ENCODE data around the gene XCL1. TPM values are rescaled to one million over a fixed set of nuclear protein-coding genes. Genes with fewer than 3 reads are reported as not detected.
"Not testable (repeated sequence)": the region's sequence is repeated elsewhere in the genome, so short reads cannot be mapped to it uniquely, and the experiment has no call there.

Gene XCL1
- total RNA-seq, 2 experiments from 2014 or later: 22.8 to 27.1 TPM

DNA sequence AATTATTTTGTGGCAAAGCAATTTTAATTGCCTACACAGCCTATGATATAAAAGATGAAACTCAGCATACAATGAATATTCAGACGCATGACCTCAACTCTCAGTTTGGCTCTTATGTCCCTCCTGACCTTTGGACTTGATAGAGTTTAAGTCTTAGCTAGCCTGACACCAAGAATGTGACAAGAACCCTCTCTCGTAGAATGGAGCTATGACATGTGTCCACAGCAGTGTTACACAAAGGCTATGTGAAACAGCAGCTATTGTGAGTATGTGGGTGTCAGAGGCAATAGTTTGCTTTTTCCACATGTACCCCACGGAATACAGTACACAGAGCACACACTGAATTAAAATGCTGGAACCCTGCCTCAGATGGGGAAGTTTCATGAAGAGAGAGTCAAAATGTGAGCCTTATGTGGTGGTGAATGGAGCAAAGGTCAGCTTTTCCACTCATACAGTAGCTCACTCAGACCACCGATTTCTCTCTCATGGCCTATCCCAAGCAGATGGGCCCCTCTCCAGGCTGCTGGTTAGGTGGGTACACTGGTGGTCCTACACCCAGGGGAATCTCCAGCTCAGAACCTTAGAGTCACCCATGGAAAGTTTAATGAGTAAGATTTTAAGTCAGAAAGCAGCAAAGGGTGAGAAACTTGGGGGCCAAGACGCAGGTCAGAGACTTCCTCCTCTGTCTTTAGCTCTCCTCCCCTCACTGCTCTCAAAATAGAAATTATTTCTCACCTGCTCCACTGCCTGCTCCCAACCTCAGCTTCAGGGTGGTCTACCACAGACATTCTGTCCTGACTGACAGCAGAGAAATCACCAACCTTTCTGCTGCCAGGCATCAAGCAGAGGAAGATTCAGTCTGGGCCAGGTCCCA lies 22.5 kb upstream of the XCL1 start:
- DNase-seq (no peak), ATAC-seq (ENCODE audit: low read depth) (peak; percentile 37)
- H3K36me3 Mint-ChIP-seq: peaks cover 22% of the 10 kb centered on the region
- peaks cover 4% of the 10 kb centered on the region for H3K9me3 Mint-ChIP-seq
- H3K27ac Mint-ChIP-seq: peak overlapping the region; percentile 74
- H3K27me3 Mint-ChIP-seq: no peaks in the 10 kb centered on the region
- peaks cover 52% of the 10 kb centered on the region for H3K4me1 Mint-ChIP-seq
- H3K4me3 Mint-ChIP-seq: peak overlapping the region; percentile 26
- POLR2A ChIA-PET: interaction anchor here (1.2 to 2.4 kb wide), 3 partner anchors 18 to 814 kb away, joined by 3 to 10 read pairs (median 6); partner anchors contain the start of genes BLZF1 and NME7

DNA sequence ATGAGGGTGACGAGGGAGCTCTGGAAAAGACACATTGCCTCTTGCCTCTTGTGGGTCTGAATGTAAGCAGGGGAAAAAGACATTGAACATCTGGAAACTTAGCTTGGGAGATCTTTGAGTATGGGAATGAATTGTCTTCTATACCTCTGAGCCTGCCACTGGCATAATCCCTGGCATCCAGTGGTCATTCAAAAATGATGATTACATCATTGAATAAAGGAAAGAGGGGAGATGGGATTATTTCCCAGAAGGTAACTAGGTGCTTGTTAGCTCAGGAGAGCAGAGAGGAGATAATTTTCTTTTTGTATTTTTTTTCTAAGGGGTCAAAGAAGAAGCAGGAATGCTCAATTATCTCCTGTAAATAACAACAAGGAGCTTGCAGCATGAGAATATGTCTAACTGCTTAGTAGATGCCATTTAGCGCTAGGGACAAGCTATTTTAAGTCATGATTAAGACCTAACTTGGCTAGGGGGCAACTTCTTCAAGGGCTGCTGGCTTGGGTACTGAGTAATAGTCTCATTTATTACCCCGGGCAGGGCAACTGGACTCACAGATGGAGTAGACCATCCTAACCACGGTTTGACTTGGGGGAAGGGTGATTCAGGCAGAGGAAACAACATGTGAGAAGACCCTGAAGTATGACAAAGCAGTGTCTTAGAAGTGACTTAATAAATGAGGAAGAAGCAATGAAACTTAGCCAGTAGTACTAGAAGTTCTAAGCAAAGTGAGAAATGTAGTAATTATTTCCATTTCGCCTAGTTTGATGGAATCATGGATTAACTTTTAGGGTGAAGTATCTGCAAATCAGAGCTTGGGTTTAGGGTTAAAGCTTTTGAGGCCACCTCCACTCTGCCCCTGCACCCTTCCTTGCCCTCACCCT lies 21.6 kb upstream of the XCL1 start:
- POLR2A ChIA-PET: interaction anchor here (1.2 to 2.4 kb wide), 3 partner anchors 18 to 813 kb away, joined by 3 to 10 read pairs (median 6); partner anchors contain the start of genes BLZF1 and NME7
- H3K27ac Mint-ChIP-seq: peak overlapping the region; percentile 74
- ATAC-seq (ENCODE audit: low read depth) (no peak), DNase-seq (no peak)
- H3K4me1 Mint-ChIP-seq: peaks cover 53% of the 10 kb centered on the region
- peaks cover 1% of the 10 kb centered on the region for H3K9me3 Mint-ChIP-seq
- peaks cover 24% of the 10 kb centered on the region for H3K36me3 Mint-ChIP-seq
- peak overlapping the region; percentile 37 for H3K4me3 Mint-ChIP-seq
- H3K27me3 Mint-ChIP-seq: no peaks in the 10 kb centered on the region

DNA sequence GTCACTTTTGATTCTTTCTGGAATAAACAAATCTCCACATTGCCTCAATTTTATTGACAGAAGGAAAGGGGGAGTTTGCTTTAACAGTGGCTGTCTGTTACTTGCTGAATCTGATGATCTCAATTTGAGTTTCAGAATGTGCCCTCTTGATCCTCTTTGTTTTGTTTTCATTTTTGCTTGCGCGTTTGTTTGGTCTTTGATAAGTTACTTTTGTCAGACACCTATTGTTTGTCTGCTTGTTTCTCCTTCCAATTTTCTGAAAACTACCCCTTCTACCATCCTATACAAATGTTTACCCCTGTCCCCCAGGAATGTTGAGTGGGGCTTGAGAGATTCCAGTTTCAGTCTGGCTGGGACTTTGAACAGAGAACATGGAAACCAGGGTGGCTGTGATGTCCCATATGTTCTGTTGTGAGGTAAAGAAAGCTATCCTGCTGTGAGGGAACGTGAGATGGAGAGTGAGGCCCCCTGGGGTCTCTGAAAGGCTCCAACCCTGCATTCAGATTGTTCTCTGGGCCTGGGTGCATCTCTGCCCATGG lies 20.8 kb upstream of the XCL1 start:
- Mint-ChIP-seq H3K27me3 (no peaks in the 10 kb centered on the region), H3K27ac (peak overlapping the region; percentile 66), H3K4me3 (peak overlapping the region; percentile 13), H3K4me1 (peaks cover 53% of the 10 kb centered on the region), H3K36me3 (peaks cover 32% of the 10 kb centered on the region), H3K9me3 (peaks cover 1% of the 10 kb centered on the region)
- DNase-seq (no peak), ATAC-seq (ENCODE audit: low read depth) (no peak)
- POLR2A ChIA-PET: interaction anchor here (1.5 to 2.4 kb wide), 2 partner anchors 19 to 41 kb away, joined by 4 to 10 read pairs; no protein-coding TSS in a partner anchor

DNA sequence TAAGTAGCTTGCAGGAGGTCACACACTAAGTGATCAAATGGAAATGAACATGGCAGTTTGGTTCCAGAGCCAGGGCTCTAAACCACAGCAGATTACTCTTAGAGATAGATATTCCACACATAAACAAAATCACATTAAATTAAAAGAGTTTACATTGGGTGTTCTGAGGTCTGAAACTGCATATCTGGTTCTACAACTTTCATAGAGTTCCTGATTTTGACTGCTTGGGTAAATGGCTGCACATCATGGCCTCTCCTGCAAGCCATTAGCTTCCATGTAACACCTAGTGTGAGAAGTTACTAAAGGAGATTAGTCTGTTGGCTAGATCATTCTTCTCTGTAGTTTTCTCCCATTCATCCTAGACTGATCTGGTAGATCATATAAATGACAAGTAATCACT lies 19.8 kb upstream of the XCL1 start:
- Mint-ChIP-seq H3K27me3 (no peaks in the 10 kb centered on the region), H3K9me3 (peaks cover 2% of the 10 kb centered on the region), H3K4me3 (peak overlapping the region; percentile 2), H3K36me3 (peaks cover 38% of the 10 kb centered on the region), H3K4me1 (peaks cover 50% of the 10 kb centered on the region), H3K27ac (peak overlapping the region; percentile 64)
- no peak for DNase-seq
- no peak for ATAC-seq (ENCODE audit: low read depth)
- POLR2A ChIA-PET: interaction anchor here (1.5 kb wide), 1 partner anchor 42 kb away, joined by 4 read pairs; no protein-coding TSS in a partner anchor

DNA sequence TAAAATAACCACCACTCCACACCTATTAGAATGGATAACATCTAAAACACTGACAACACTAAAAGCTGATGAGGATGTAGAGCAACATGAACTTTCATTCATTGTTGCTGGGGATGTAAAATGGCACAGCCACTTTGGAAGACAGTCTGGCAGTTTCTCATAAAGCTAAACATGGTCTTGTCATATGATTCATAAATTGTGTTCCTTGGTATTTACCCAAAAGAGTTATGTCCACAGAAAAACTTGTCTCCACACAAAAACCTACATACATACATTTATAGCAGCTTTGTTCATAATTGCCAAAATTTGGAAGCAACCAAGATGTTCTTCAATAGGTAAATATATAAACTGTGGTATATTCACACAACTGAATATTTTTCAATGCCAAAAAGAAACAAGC lies 16.0 kb upstream of the XCL1 start:
- Mint-ChIP-seq H3K4me3 (no peak overlapping the region), H3K27me3 (no peaks in the 10 kb centered on the region), H3K9me3 (peaks cover 17% of the 10 kb centered on the region), H3K4me1 (peaks cover 38% of the 10 kb centered on the region), H3K27ac (no peak overlapping the region), H3K36me3 (peaks cover 49% of the 10 kb centered on the region)
- POLR2A ChIA-PET: no interaction called here
- no peak for ATAC-seq (ENCODE audit: low read depth)
- DNase-seq: no peak

DNA sequence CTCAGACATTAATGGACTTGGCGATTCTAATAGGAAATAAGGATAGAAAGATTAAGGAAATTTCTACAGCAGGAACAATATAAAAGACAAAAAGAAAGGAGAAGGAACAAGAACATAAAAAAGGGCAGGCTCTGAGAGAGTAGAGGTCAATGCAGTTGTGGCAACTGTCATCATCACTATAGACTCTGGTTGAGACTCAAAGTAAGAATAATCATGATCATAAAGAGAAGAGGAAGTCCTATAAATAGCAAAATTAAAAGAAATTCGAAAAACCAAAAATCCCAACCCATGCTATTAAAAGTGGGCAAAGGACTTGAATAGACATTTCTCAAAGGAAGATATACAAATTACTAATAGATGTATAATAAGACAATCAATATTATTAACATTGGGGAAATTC lies 14.4 kb upstream of the XCL1 start:
- no peak overlapping the region for H3K27ac Mint-ChIP-seq
- peaks cover 17% of the 10 kb centered on the region for H3K9me3 Mint-ChIP-seq
- H3K36me3 Mint-ChIP-seq: peaks cover 43% of the 10 kb centered on the region
- ATAC-seq (ENCODE audit: low read depth) (no peak), DNase-seq (no peak)
- no peaks in the 10 kb centered on the region for H3K27me3 Mint-ChIP-seq
- peaks cover 28% of the 10 kb centered on the region for H3K4me1 Mint-ChIP-seq
- H3K4me3 Mint-ChIP-seq: no peak overlapping the region
- POLR2A ChIA-PET: no interaction called here

DNA sequence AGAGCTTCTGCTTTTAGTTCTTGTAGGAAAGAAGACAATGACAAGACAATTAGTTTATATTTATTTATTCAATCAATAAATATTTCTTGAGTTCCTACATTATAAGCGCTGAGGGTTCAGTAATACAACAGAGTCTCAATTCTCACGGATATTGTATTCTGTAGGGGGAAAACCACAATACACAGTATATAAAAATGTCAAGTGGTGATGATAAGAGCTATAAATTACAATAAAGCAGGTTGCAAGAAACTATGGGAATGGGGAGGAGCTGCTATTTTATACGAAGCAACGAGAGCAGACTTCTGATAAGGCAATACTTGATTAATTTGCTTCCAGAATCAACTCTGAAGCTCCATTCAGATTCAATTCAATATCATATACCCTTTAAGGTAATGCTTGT lies 10.6 kb upstream of the XCL1 start:
- DNase-seq (no peak), ATAC-seq (ENCODE audit: low read depth) (no peak)
- peaks cover 19% of the 10 kb centered on the region for H3K4me1 Mint-ChIP-seq
- no peak overlapping the region for H3K4me3 Mint-ChIP-seq
- POLR2A ChIA-PET: interaction anchor here (0.8 kb wide), 1 partner anchor 44 kb away, joined by 3 read pairs; no protein-coding TSS in a partner anchor
- H3K36me3 Mint-ChIP-seq: peaks cover 27% of the 10 kb centered on the region
- H3K27ac Mint-ChIP-seq: no peak overlapping the region
- peaks cover 20% of the 10 kb centered on the region for H3K9me3 Mint-ChIP-seq
- H3K27me3 Mint-ChIP-seq: no peaks in the 10 kb centered on the region

DNA sequence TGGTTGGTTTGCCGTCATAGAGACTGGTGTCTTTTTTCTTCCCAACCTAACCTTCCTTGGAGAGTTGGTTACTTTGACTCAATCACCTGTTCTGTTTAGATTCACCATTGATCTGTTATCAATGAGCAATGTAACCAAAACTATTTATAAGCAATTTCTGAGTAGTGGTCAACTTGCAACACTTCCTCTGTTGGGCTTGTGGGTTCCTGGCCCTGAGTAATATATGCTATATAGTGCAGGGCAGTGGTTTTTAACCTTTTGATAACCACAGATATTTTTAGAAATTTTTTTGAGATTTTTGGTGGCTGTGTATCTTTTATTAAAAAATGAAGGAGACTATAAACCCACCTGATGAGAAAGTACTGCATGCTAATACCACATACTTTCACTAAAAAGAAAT lies 9.4 kb upstream of the XCL1 start:
- Mint-ChIP-seq H3K36me3 (peaks cover 19% of the 10 kb centered on the region), H3K27ac (no peak overlapping the region), H3K9me3 (peaks cover 16% of the 10 kb centered on the region), H3K4me1 (peaks cover 16% of the 10 kb centered on the region), H3K27me3 (no peaks in the 10 kb centered on the region), H3K4me3 (no peak overlapping the region)
- DNase-seq (no peak), ATAC-seq (ENCODE audit: low read depth) (no peak)
- POLR2A ChIA-PET: interaction anchor here (0.9 kb wide), 1 partner anchor 9 kb away, joined by 5 read pairs; no protein-coding TSS in a partner anchor

DNA sequence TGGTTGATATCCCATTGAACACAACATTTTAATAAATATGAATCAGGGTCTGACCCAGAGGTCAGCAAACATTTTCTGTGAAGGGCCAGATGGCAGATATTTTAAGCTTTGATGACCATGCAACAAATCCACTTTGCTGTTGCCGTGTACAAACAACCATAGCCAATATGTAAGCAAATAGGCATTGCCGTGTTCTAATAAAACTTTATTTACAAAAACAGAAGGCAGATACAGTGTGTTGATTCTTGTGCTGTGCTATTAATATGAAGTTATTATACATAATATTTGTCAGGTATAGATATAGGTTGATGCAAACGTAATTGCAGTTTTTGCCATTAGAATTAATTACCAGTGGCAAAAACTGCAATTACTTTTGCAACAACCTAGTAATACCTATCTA lies 8.8 kb upstream of the XCL1 start:
- H3K27me3 Mint-ChIP-seq: no peaks in the 10 kb centered on the region
- no peak overlapping the region for H3K4me3 Mint-ChIP-seq
- no peak overlapping the region for H3K27ac Mint-ChIP-seq
- peaks cover 23% of the 10 kb centered on the region for H3K36me3 Mint-ChIP-seq
- POLR2A ChIA-PET: interaction anchor here (0.9 kb wide), 1 partner anchor 10 kb away, joined by 5 read pairs; no protein-coding TSS in a partner anchor
- no peak for ATAC-seq (ENCODE audit: low read depth)
- peaks cover 15% of the 10 kb centered on the region for H3K9me3 Mint-ChIP-seq
- H3K4me1 Mint-ChIP-seq: peaks cover 21% of the 10 kb centered on the region
- no peak for DNase-seq

DNA sequence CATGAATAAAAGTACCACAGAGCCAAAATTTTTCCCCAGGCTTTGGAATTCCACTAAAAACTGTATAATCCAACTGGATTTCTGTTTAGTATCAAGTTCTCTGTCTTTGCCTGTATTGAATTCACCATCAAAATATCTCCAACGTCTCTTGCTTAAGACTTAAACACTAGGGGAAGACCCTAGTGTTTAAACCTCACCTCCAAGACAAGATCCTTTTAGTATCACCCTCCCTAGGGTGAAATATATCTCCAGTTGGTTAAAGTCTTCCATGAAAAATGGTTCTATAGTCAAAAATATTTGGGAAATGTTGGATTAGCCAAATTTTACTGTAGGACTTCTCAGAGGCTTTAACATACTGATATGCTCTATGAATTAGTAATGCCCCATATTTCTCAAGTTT lies 8.1 kb upstream of the XCL1 start:
- Mint-ChIP-seq H3K36me3 (peaks cover 17% of the 10 kb centered on the region), H3K9me3 (peaks cover 12% of the 10 kb centered on the region), H3K27ac (no peak overlapping the region), H3K4me3 (no peak overlapping the region), H3K27me3 (no peaks in the 10 kb centered on the region), H3K4me1 (peaks cover 18% of the 10 kb centered on the region)
- DNase-seq (no peak), ATAC-seq (ENCODE audit: low read depth) (no peak)
- POLR2A ChIA-PET: no interaction called here

DNA sequence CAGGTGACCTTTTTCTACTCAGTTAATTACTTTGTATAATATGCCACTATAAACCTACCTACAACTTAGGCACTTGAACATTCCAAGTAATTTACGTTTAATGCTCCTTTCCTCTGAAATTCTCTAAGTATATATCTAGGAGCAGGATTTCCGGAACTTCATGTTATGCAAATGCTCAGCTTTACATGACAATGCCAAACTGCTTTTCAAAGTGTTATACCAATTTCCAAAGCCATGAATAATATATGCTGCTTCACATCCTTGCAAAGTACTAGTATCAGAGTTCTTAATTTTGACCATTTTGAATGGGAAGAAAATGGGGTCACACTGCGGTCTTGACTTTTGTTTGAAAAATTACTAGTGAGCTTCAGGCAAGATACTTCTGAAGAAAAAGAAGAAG lies 5.8 kb upstream of the XCL1 start:
- Mint-ChIP-seq H3K4me1 (peaks cover 34% of the 10 kb centered on the region), H3K36me3 (peaks cover 14% of the 10 kb centered on the region), H3K27ac (no peak overlapping the region), H3K9me3 (peaks cover 3% of the 10 kb centered on the region), H3K4me3 (no peak overlapping the region), H3K27me3 (no peaks in the 10 kb centered on the region)
- DNase-seq (no peak), ATAC-seq (ENCODE audit: low read depth) (no peak)
- POLR2A ChIA-PET: no interaction called here

DNA sequence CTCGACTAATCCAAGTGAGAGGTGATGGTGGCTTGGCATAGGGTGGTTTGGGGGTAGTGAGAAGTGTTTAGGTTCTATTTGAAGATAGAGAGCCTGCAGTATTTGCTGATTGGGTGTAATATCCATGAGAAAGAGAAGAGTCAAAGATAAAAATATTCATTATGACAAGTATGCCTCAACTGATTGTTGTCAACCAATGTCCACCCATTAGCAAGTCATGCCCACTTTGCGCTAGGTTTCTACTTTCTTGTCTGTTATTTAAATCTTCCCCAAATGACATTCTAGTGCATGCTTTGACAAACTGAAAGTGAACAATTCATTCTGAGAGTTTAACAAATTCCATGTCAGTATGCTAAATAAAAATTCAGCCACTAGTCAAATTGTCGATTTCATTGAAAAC lies 3.8 kb upstream of the XCL1 start:
- H3K36me3 Mint-ChIP-seq: peaks cover 16% of the 10 kb centered on the region
- ATAC-seq (ENCODE audit: low read depth): no peak
- POLR2A ChIA-PET: no interaction called here
- peaks cover 32% of the 10 kb centered on the region for H3K4me1 Mint-ChIP-seq
- no peak overlapping the region for H3K27ac Mint-ChIP-seq
- peaks cover 3% of the 10 kb centered on the region for H3K9me3 Mint-ChIP-seq
- H3K4me3 Mint-ChIP-seq: no peak overlapping the region
- no peak for DNase-seq
- H3K27me3 Mint-ChIP-seq: no peaks in the 10 kb centered on the region

DNA sequence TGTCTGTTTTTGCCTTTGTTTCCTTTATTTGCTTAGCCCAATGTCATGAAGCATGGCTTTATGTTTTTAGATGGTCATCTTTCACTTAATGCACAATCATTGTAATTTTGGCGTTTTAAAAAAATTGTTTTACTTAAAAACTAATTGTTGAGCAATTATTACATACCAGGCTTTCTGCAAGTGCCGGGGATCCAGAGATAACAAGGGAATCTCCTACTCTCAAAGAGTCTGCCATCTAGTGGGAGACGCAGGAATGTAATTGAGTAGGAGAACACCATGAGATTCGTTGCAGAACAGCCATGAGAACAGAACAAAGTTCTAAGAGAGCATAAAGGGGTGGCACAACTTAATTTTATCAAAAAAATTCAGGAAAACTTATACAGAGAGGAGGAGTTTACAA lies 2.2 kb upstream of the XCL1 start:
- H3K4me3 Mint-ChIP-seq; H3K27ac Mint-ChIP-seq; POLR2A ChIA-PET; H3K9me3 Mint-ChIP-seq; ATAC-seq (ENCODE audit: low read depth); DNase-seq; H3K27me3 Mint-ChIP-seq: not testable (repeated sequence)
- Mint-ChIP-seq H3K4me1 (peaks cover 35% of the 10 kb centered on the region), H3K36me3 (peaks cover 22% of the 10 kb centered on the region)

Measured in activated naive CD8-positive, alpha-beta T cell treated with anti-CD3 and anti-CD28 coated beads, Interleukin-2, amount 10 ng/mL, durations not matched to agents 7 days and 5 days (primary cell).